HepG2 (cell line): ENCODE results near the gene GBGT1. TPM values are rescaled to one million over a fixed set of nuclear protein-coding genes. Genes with fewer than 3 reads are reported as not detected.

ENCODE experiments used
- ATAC-seq: fragments of 200-7000 bp; cut with Tn5 transposase; 3 replicates; pipeline ENCODE4 v1.9.1; 2020; ENCODE audit warnings: mild to moderate bottlenecking, moderate library complexity
- BruUV-seq: library from RNA; stranded (reverse); fragments of 400-500 nt; replicated peaks from 2 replicates; lab custom pipeline; 2021; lab: Mats Ljungman, UMichigan
- CTCF ChIA-PET: fragments of 300-600 bp; formaldehyde crosslinking; extraction: SDS; loops from one replicate; lab custom pipeline; 2021; ENCODE audit warnings: low total read pairs, inconsistent platforms, low intra/inter-chr PET ratio; lab: Yijun Ruan, JAX
- POLR2A ChIA-PET: fragments of 350-600 bp; sonication (Branson Sonifier 250); formaldehyde crosslinking; loops from one replicate; lab custom pipeline; 2020; ENCODE audit warnings: antibody characterized with exemption, inconsistent platforms; lab: Yijun Ruan, JAX
- DNase-seq: peaks from one replicate; pipeline ENCODE4 v3.0.0-alpha.2; 2015; ENCODE audit warnings: low spot score
- FAIRE-seq: peaks from 3 replicates; lab custom pipeline; 2011; peaks lifted over from hg19 to GRCh38; lab: Jason Lieb, UNC
- H2AFZ ChIP-seq: one replicate; pipeline ENCODE4 v1.6.1; 2011; ENCODE audit warnings: low read length, inconsistent platforms
- H3K27ac ChIP-seq: fragments of 300-600 bp; 3 replicates; pipeline ENCODE4 v1.8.0; 2011; ENCODE audit warnings: mixed run types, mild to moderate bottlenecking, mixed read lengths, low read length, inconsistent platforms; ENCODE audit not compliant: insufficient read depth; ENCODE audit errors: extremely low read length
- H3K27me3 ChIP-seq, 2 experiments: fragments of 200-600 bp in 1 of 2; 2 replicates in 1 of 2; 3 replicates in 1 of 2; pipeline versions ENCODE4 v1.6.0 to v1.8.0; 2011; ENCODE audit warnings: low read length in 2 of 2, mild to moderate bottlenecking in 2 of 2, moderate library complexity in 2 of 2, inconsistent platforms in 1 of 2; ENCODE audit not compliant: insufficient read depth in 2 of 2, control insufficient read depth in 1 of 2
- H3K36me3 ChIP-seq, 2 experiments: fragments of 200-600 bp in 1 of 2; replicated peaks in 1 of 2; 2 replicates in 1 of 2; 3 replicates in 1 of 2; pipeline versions ENCODE4 v1.5.1 to v1.8.0; 2011; ENCODE audit warnings: low read length in 2 of 2, inconsistent platforms in 1 of 2; ENCODE audit not compliant: insufficient read depth in 2 of 2, control insufficient read depth in 1 of 2
- H3K4me1 ChIP-seq: 2 replicates; pipeline ENCODE4 v1.5.1; 2012; ENCODE audit warnings: low read length, inconsistent platforms; ENCODE audit not compliant: insufficient read depth
- H3K4me2 ChIP-seq: 2 replicates; pipeline ENCODE4 v1.6.0; 2011; ENCODE audit warnings: low read depth, low read length, inconsistent platforms
- H3K4me3 ChIP-seq, 3 experiments: fragments of 200-600 bp in 1 of 3; sonication (generic), shearing (Covaris generic) in 1 of 3; replicated peaks in 1 of 3; 2 replicates each; pipeline ENCODE4 v1.5.1; 2011 to 2016; ENCODE audit warnings: low read length in 3 of 3, inconsistent platforms in 2 of 3, low read depth in 2 of 3, mild to moderate bottlenecking in 2 of 3, control low read depth in 1 of 3, mixed read lengths in 1 of 3; ENCODE audit not compliant: insufficient read depth in 1 of 3
- H3K79me2 ChIP-seq: one replicate; pipeline ENCODE4 v1.6.1; 2011; ENCODE audit warnings: low read length, inconsistent platforms; ENCODE audit not compliant: insufficient read depth
- H3K9ac ChIP-seq: 2 replicates; pipeline ENCODE4 v1.6.0; 2011; ENCODE audit warnings: mild to moderate bottlenecking, low read depth, low read length, inconsistent platforms; ENCODE audit not compliant: insufficient read depth
- H3K9me3 ChIP-seq: 2 replicates; pipeline ENCODE4 v1.5.1; 2012; ENCODE audit warnings: mild to moderate bottlenecking, low read length
- H4K20me1 ChIP-seq: 2 replicates; pipeline ENCODE4 v1.6.0; 2011; ENCODE audit warnings: inconsistent platforms, mild to moderate bottlenecking, low read length, moderate library complexity; ENCODE audit not compliant: insufficient read depth
- ATF7-NPFF ChIP-seq: sonication (generic); formaldehyde crosslinking; IDR thresholded peaks from 2 replicates; pipeline ENCODE4 v1.8.1; 2023; ENCODE audit warnings: mild to moderate bottlenecking, low read depth, missing genetic modification reagents, moderate library complexity
- USF2 ChIP-seq, 2 experiments: sonication (generic) in 1 of 2; formaldehyde crosslinking in 1 of 2; IDR thresholded peaks; 2 replicates each; pipeline versions ENCODE4 v1.5.1 to v1.6.1; 2011 to 2020; ENCODE audit warnings: borderline replicate concordance in 1 of 2, low read depth in 1 of 2, low read length in 1 of 2, mild to moderate bottlenecking in 1 of 2, missing genetic modification reagents in 1 of 2, moderate library complexity in 1 of 2
- WGBS: methylation state at CpG from one replicate; pipeline ENCODE4 v1.1.6; 2017; ENCODE audit warnings: low lambda C conversion rate; 5-methylcytosine and 5-hydroxymethylcytosine counted together
- in situ Hi-C: cut with HindIII; loops from 2 replicates; pipeline ENCODE4 v1.10.0; 2017; ENCODE audit warnings: low pct_unique_long_range_greater_than_20kb; ENCODE audit not compliant: extremely low pct_ligation_motif_present
- intact Hi-C: fragments of 100-400 bp; cut with micrococcal nuclease; formaldehyde crosslinking; loops from one replicate; pipeline ENCODE4 v1.10.0; 2022; ENCODE audit not compliant: unreplicated experiment
- polyA plus RNA-seq, 8 experiments: library from polyadenylated mRNA; depleted of rRNA in 3 of 8; stranded (reverse) in 7 of 8; unstranded in 1 of 8; fragments of >200 nt; fragmentation: Illumina TruSeq in 4 of 8; extraction: Trizol in 4 of 8; gene quantifications; 2 replicates each; pipeline versions ENCODE4 v1.2.1 to v1.2.3, GENCODE V29; 2011 to 2016; ENCODE audit warnings: low read depth in 4 of 8, missing spikeins in 1 of 8, mixed read lengths in 1 of 8; ENCODE audit not compliant: insufficient read depth in 1 of 8
- total RNA-seq, 5 experiments: library from RNA; depleted of rRNA; stranded (reverse); fragments of >200 nt; fragmentation: Illumina TruSeq; extraction: Trizol; gene quantifications; 2 replicates each; pipeline ENCODE4 v1.2.3, GENCODE V29; 2016; ENCODE audit warnings: low read depth in 1 of 5

GBGT1 gene
- total and polyA plus RNA-seq, 2 of the 13 experiments (the other 11 are each of a cell fraction or from before 2014, with no cell fraction given) = not detected

- in situ Hi-C loops = loop anchor here (10.0 kb wide), 1 partner anchor 95 kb away; no protein-coding TSS in a partner anchor
- intact Hi-C loops = no loop called here
These were observed 24.2 kb downstream of the GBGT1 start for GRCh38 chr9:133139246-133140173.

More at GRCh38 chr9:133139246-133140173, 24.2 kb downstream of the GBGT1 start:
- peaks cover 2% of the 10 kb centered on the region; the same call in 1 of the 2 replicates for H4K20me1 ChIP-seq
- H3K27ac ChIP-seq = no peak overlapping the region
- no peaks in the 10 kb centered on the region for H3K9me3 ChIP-seq
- CTCF ChIA-PET = no interaction called here
- H3K79me2 ChIP-seq = peaks cover 6% of the 10 kb centered on the region
- BruUV-seq = no TSS peak
- no peak overlapping the region for H3K4me2 ChIP-seq
- peaks cover 57% of the 10 kb centered on the region for H3K4me1 ChIP-seq
- no peak overlapping the region for H2AFZ ChIP-seq
- H3K9ac ChIP-seq = no peak overlapping the region
- H3K4me3 ChIP-seq = no peak overlapping the region
- DNase-seq (no peak), FAIRE-seq (no peak), ATAC-seq (no peak)
- 88% methylated on average over 15 of the region's 24 CpGs for WGBS
- POLR2A ChIA-PET = no interaction called here
- no peak for TF ChIP-seq ATF7-NPFF (CRISPR knock-in tag)
- peak; percentile 13; the same call in 1 of the 2 replicates for TF ChIP-seq USF2 (IDR thresholded peaks at IDR 0.05; ENCODE audit: low read depth, low read length)
- TF ChIP-seq USF2 (CRISPR knock-in tag; IDR thresholded peaks at IDR 0.05; ENCODE audit: borderline replicate concordance) = no peak
- H3K27me3 ChIP-seq = no peaks in the 10 kb centered on the region
- no peaks in the 10 kb centered on the region for H3K36me3 ChIP-seq
